ENCODE measurements around the gene C1QL4.

C1QL4 gene

GRCh38 chr12:49366652-49367380, 29.8 kb upstream of the C1QL4 start:
- Histone ChIP-seq H3K4me2 (ENCODE audit: low read length) (peak overlapping the region; percentile 99), H2AK5ac (ENCODE audit: low read length) (no peak overlapping the region), H2BK12ac (ENCODE audit: low read length) (peak overlapping the region; percentile 42), H4K91ac (ENCODE audit: low read depth, low read length) (peak overlapping the region; percentile 99), H3K9ac (ENCODE audit: low read length) (peak overlapping the region; percentile 97), H2BK120ac (ENCODE audit: insufficient read depth, low read length, poor library complexity) (peak overlapping the region; percentile 98), H3K4me3 (ENCODE audit: low read depth, low read length) (peak overlapping the region; percentile 92), H3K27ac (ENCODE audit: low read depth, low read length) (peak overlapping the region; percentile 96), H3K4ac (ENCODE audit: low read depth, low read length) (peak overlapping the region; percentile 83), H3K79me1 (ENCODE audit: low read length) (peaks cover 10% of the 10 kb centered on the region), H3K36me3 (ENCODE audit: control insufficient read depth in 1 of 2, insufficient read depth in 2 of 2, low read length in 2 of 2) (no peaks in the 10 kb centered on the region), H4K8ac (ENCODE audit: low read depth, low read length) (peak overlapping the region; percentile 99), H4K12ac (ENCODE audit: low read depth, low read length) (peak overlapping the region; percentile 100), H3K27me3 (ENCODE audit: insufficient read depth, low read length) (no peaks in the 10 kb centered on the region), H3K79me2 (ENCODE audit: control insufficient read depth, insufficient read depth, low read length, poor library complexity) (peaks cover 10% of the 10 kb centered on the region), H3K23ac (ENCODE audit: low read length) (no peak overlapping the region), H3K4me1 (ENCODE audit: control insufficient read depth in 1 of 2, insufficient read depth in 2 of 2, low read length in 2 of 2) (peaks cover 0 to 2% of the 10 kb centered on the region in 2 experiments), H3K18ac (ENCODE audit: low read length) (peak overlapping the region; percentile 88), H2BK5ac (ENCODE audit: low read depth, low read length, poor library complexity) (peak overlapping the region; percentile 95), H2AFZ (ENCODE audit: insufficient read depth, low read length, poor library complexity) (peak overlapping the region; percentile 100), H3K14ac (ENCODE audit: low read length) (peak overlapping the region; percentile 98), H3K9me3 (ENCODE audit: insufficient read depth, low read depth, low read length) (peaks cover 2% of the 10 kb centered on the region)
- no CpG with 5 or more reads among the region's 97 CpGs for WGBS (ENCODE audit: extremely low coverage, insufficient coverage, insufficient read length)
- DNase-seq, result peak; percentile 85 to 94

DNA sequence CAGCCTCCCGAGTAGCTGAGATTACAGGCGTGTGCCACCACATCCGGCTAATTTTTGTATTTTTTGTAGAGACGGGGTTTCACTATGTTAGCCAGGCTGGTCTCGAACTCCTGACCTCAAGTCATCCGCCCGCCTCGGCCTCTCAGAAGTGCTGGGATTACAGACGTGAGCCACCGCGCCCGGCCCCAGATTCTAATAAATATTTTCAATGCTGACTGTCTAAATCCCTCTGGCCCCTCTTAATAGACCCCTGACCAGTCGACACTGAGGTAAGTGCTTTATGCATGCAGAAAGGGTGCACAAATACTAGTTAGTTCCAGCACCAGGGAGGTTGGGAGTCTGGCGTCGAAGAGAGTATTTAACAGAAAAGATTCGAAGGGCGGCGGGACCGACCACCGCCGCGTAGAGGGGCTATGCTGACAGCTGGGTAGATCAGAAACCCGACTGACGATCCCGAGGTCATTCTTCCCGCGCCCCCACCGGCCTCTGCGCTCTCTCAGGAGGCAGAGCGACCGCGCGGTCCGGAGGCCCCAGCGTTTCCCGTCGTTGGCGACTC, 29.2 kb upstream of the C1QL4 start:
- Histone ChIP-seq H3K14ac (ENCODE audit: low read length) (peak overlapping the region; percentile 98), H2AFZ (ENCODE audit: insufficient read depth, low read length, poor library complexity) (peak overlapping the region; percentile 100), H3K18ac (ENCODE audit: low read length) (peak overlapping the region; percentile 88), H2BK120ac (ENCODE audit: insufficient read depth, low read length, poor library complexity) (peak overlapping the region; percentile 98), H3K4me1 (ENCODE audit: control insufficient read depth in 1 of 2, insufficient read depth in 2 of 2, low read length in 2 of 2) (peaks cover 0 to 2% of the 10 kb centered on the region in 2 experiments), H3K4me3 (ENCODE audit: low read depth, low read length) (peak overlapping the region; percentile 91), H3K23ac (ENCODE audit: low read length) (no peak overlapping the region), H2AK5ac (ENCODE audit: low read length) (no peak overlapping the region), H3K27me3 (ENCODE audit: insufficient read depth, low read length) (no peaks in the 10 kb centered on the region), H3K79me2 (ENCODE audit: control insufficient read depth, insufficient read depth, low read length, poor library complexity) (peaks cover 10% of the 10 kb centered on the region), H2BK5ac (ENCODE audit: low read depth, low read length, poor library complexity) (peak overlapping the region; percentile 95), H4K12ac (ENCODE audit: low read depth, low read length) (peak overlapping the region; percentile 100), H3K4ac (ENCODE audit: low read depth, low read length) (peak overlapping the region; percentile 9), H3K79me1 (ENCODE audit: low read length) (peaks cover 10% of the 10 kb centered on the region), H4K91ac (ENCODE audit: low read depth, low read length) (peak overlapping the region; percentile 99), H3K36me3 (ENCODE audit: control insufficient read depth in 1 of 2, insufficient read depth in 2 of 2, low read length in 2 of 2) (no peaks in the 10 kb centered on the region), H3K27ac (ENCODE audit: low read depth, low read length) (peak overlapping the region; percentile 96), H3K9ac (ENCODE audit: low read length) (peak overlapping the region; percentile 97), H4K8ac (ENCODE audit: low read depth, low read length) (peak overlapping the region; percentile 99), H2BK12ac (ENCODE audit: low read length) (no peak overlapping the region), H3K9me3 (ENCODE audit: insufficient read depth, low read depth, low read length) (peaks cover 2% of the 10 kb centered on the region), H3K4me2 (ENCODE audit: low read length) (peak overlapping the region; percentile 99)
- WGBS (ENCODE audit: extremely low coverage, insufficient coverage, insufficient read length), result no CpG with 5 or more reads among the region's 38 CpGs
- DNase-seq, result no peak

DNA sequence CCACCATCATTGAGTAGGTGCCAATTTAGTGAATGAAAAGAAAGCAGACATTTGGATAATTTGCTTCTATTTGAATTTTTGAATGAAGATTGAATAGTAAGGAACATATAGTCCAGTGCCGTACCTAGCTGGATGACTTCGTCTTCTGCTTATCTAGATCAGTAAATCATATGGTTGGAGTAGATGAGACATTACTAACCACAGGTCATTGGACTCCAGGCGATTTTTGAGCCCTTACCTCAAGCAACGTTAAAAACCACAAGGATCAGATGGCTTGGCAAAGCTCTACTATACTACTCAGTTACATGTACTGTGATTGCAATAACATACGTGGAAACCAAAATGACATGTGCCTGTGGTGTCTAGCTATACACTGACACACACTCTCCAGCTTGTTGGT, 28.6 kb upstream of the C1QL4 start:
- Histone ChIP-seq H3K9ac (ENCODE audit: low read length) (no peak overlapping the region), H3K4ac (ENCODE audit: low read depth, low read length) (no peak overlapping the region), H2AFZ (ENCODE audit: insufficient read depth, low read length, poor library complexity) (no peak overlapping the region), H2BK5ac (ENCODE audit: low read depth, low read length, poor library complexity) (no peak overlapping the region), H3K27me3 (ENCODE audit: insufficient read depth, low read length) (no peaks in the 10 kb centered on the region), H4K91ac (ENCODE audit: low read depth, low read length) (no peak overlapping the region), H3K4me3 (ENCODE audit: low read depth, low read length) (no peak overlapping the region), H4K12ac (ENCODE audit: low read depth, low read length) (no peak overlapping the region), H3K14ac (ENCODE audit: low read length) (no peak overlapping the region), H3K9me3 (ENCODE audit: insufficient read depth, low read depth, low read length) (peaks cover 2% of the 10 kb centered on the region), H3K36me3 (ENCODE audit: control insufficient read depth in 1 of 2, insufficient read depth in 2 of 2, low read length in 2 of 2) (no peaks in the 10 kb centered on the region), H2BK120ac (ENCODE audit: insufficient read depth, low read length, poor library complexity) (no peak overlapping the region), H2AK5ac (ENCODE audit: low read length) (no peak overlapping the region), H3K27ac (ENCODE audit: low read depth, low read length) (no peak overlapping the region), H3K4me1 (ENCODE audit: control insufficient read depth in 1 of 2, insufficient read depth in 2 of 2, low read length in 2 of 2) (peaks cover 0 to 2% of the 10 kb centered on the region in 2 experiments), H3K79me2 (ENCODE audit: control insufficient read depth, insufficient read depth, low read length, poor library complexity) (peaks cover 9% of the 10 kb centered on the region), H3K79me1 (ENCODE audit: low read length) (peaks cover 10% of the 10 kb centered on the region), H3K23ac (ENCODE audit: low read length) (no peak overlapping the region), H4K8ac (ENCODE audit: low read depth, low read length) (no peak overlapping the region), H2BK12ac (ENCODE audit: low read length) (no peak overlapping the region), H3K4me2 (ENCODE audit: low read length) (no peak overlapping the region), H3K18ac (ENCODE audit: low read length) (no peak overlapping the region)
- no CpG with 5 or more reads among the region's 5 CpGs for WGBS (ENCODE audit: extremely low coverage, insufficient coverage, insufficient read length)
- DNase-seq, result peak; percentile 64 to 66

- no CpG with 5 or more reads among the region's 1 CpG for WGBS (ENCODE audit: extremely low coverage, insufficient coverage, insufficient read length)
- H2AK5ac ChIP-seq (ENCODE audit: low read length), result no peak overlapping the region
These were observed 28.0 kb upstream of the C1QL4 start for GRCh38 chr12:49364989-49365388.

More at GRCh38 chr12:49364989-49365388, 28.0 kb upstream of the C1QL4 start:
- Histone ChIP-seq H3K9ac (ENCODE audit: low read length) (no peak overlapping the region), H3K18ac (ENCODE audit: low read length) (no peak overlapping the region), H3K4ac (ENCODE audit: low read depth, low read length) (no peak overlapping the region), H3K79me1 (ENCODE audit: low read length) (peaks cover 10% of the 10 kb centered on the region), H3K14ac (ENCODE audit: low read length) (no peak overlapping the region), H3K36me3 (ENCODE audit: control insufficient read depth in 1 of 2, insufficient read depth in 2 of 2, low read length in 2 of 2) (no peaks in the 10 kb centered on the region), H3K27ac (ENCODE audit: low read depth, low read length) (no peak overlapping the region), H3K4me2 (ENCODE audit: low read length) (no peak overlapping the region), H3K9me3 (ENCODE audit: insufficient read depth, low read depth, low read length) (peaks cover 2% of the 10 kb centered on the region), H4K8ac (ENCODE audit: low read depth, low read length) (no peak overlapping the region), H3K27me3 (ENCODE audit: insufficient read depth, low read length) (no peaks in the 10 kb centered on the region), H2AFZ (ENCODE audit: insufficient read depth, low read length, poor library complexity) (no peak overlapping the region), H2BK12ac (ENCODE audit: low read length) (no peak overlapping the region), H3K23ac (ENCODE audit: low read length) (no peak overlapping the region), H3K4me1 (ENCODE audit: control insufficient read depth in 1 of 2, insufficient read depth in 2 of 2, low read length in 2 of 2) (peaks cover 0 to 2% of the 10 kb centered on the region in 2 experiments), H4K12ac (ENCODE audit: low read depth, low read length) (no peak overlapping the region), H3K4me3 (ENCODE audit: low read depth, low read length) (no peak overlapping the region), H3K79me2 (ENCODE audit: control insufficient read depth, insufficient read depth, low read length, poor library complexity) (peaks cover 9% of the 10 kb centered on the region), H2BK120ac (ENCODE audit: insufficient read depth, low read length, poor library complexity) (no peak overlapping the region), H2BK5ac (ENCODE audit: low read depth, low read length, poor library complexity) (no peak overlapping the region), H4K91ac (ENCODE audit: low read depth, low read length) (no peak overlapping the region)
- DNase-seq, result peak in 1 of 2 donors; percentile 55

Data from trophoblast cell (in vitro differentiated cells and primary cell).